CD14-positive monocyte (primary cell): Measurements from ENCODE around the gene STARD13. TPM values are rescaled to one million over a fixed set of nuclear protein-coding genes. Genes with fewer than 3 reads are reported as not detected.

ENCODE experiments used
- DNase-seq, 3 donors: peaks; one replicate each; pipeline ENCODE4 v3.0.0-alpha.2; 2011 to 2022
- H2AFZ ChIP-seq: 2 replicates; pipeline ENCODE4 v1.6.0; 2012; ENCODE audit warnings: mild to moderate bottlenecking, low read depth, low read length, inconsistent platforms; ENCODE audit not compliant: insufficient read depth, poor library complexity, severe bottlenecking
- H3K27ac ChIP-seq, 2 donors: 1 replicate in 1 of 2; 2 replicates in 1 of 2; pipeline ENCODE4 v1.5.1; 2012 to 2013; ENCODE audit warnings: low read length in 2 of 2, control low read depth in 1 of 2, inconsistent platforms in 1 of 2, low read depth in 1 of 2, mild to moderate bottlenecking in 1 of 2
- H3K27me3 ChIP-seq, 2 donors: one replicate each; pipeline versions ENCODE4 v1.6.0 to v1.6.1; 2011 to 2013; ENCODE audit warnings: low read length in 2 of 2; ENCODE audit not compliant: control insufficient read depth in 2 of 2, insufficient read depth in 2 of 2
- H3K36me3 ChIP-seq, 2 donors: replicated peaks in 1 of 2; 1 replicate in 1 of 2; 2 replicates in 1 of 2; pipeline versions ENCODE4 v1.5.1 to v1.6.1; 2012 to 2013; ENCODE audit warnings: low read length in 2 of 2, control low read depth in 1 of 2, inconsistent platforms in 1 of 2, mild to moderate bottlenecking in 1 of 2; ENCODE audit not compliant: insufficient read depth in 2 of 2, control insufficient read depth in 1 of 2
- H3K4me1 ChIP-seq, 2 donors: 1 replicate in 1 of 2; 2 replicates in 1 of 2; pipeline versions ENCODE4 v1.5.1 to v1.6.1; 2012 to 2013; ENCODE audit warnings: low read length in 2 of 2, control low read depth in 1 of 2, inconsistent platforms in 1 of 2, mild to moderate bottlenecking in 1 of 2, moderate library complexity in 1 of 2; ENCODE audit not compliant: insufficient read depth in 2 of 2, control insufficient read depth in 1 of 2
- H3K4me2 ChIP-seq: replicated peaks from 2 replicates; pipeline ENCODE3; 2012; ENCODE audit warnings: low read length, moderate library complexity, mild to moderate bottlenecking; ENCODE audit not compliant: poor library complexity, severe bottlenecking; ENCODE audit errors: extremely low read depth
- H3K4me3 ChIP-seq, 3 experiments: fragments of 200-600 bp in 1 of 3; sonication (generic) in 1 of 3; replicated peaks in 1 of 3; 1 replicate in 2 of 3; 2 replicates in 1 of 3; pipeline ENCODE4 v1.5.1; 2011 to 2013; ENCODE audit warnings: low read length in 3 of 3, mild to moderate bottlenecking in 3 of 3, control low read depth in 2 of 3, low read depth in 2 of 3, inconsistent platforms in 1 of 3, moderate library complexity in 1 of 3
- H3K79me2 ChIP-seq: 2 replicates; pipeline ENCODE4 v1.6.0; 2012; ENCODE audit warnings: mild to moderate bottlenecking, control low read depth, inconsistent platforms, low read length, moderate library complexity; ENCODE audit not compliant: insufficient read depth
- H3K9ac ChIP-seq: 2 replicates; pipeline ENCODE4 v1.6.0; 2017; ENCODE audit warnings: low read length, mild to moderate bottlenecking; ENCODE audit not compliant: insufficient read depth, poor library complexity, severe bottlenecking
- H3K9me3 ChIP-seq, 2 donors: replicated peaks in 1 of 2; 1 replicate in 1 of 2; 2 replicates in 1 of 2; pipeline versions ENCODE4 v1.5.1 to v1.6.1; 2012 to 2013; ENCODE audit warnings: low read length in 2 of 2, control low read depth in 1 of 2; ENCODE audit not compliant: control insufficient read depth in 1 of 2, insufficient read depth in 1 of 2
- H4K20me1 ChIP-seq: 2 replicates; pipeline ENCODE4 v1.6.0; 2012; ENCODE audit warnings: mild to moderate bottlenecking, low read length, control low read depth, moderate library complexity; ENCODE audit not compliant: insufficient read depth
- H3K27ac Mint-ChIP-seq, 7 donors: one replicate each; pipeline ENCODE4 v1.8.0; 2020; ENCODE audit warnings: mild to moderate bottlenecking in 7 of 7, mixed read lengths in 7 of 7, moderate library complexity in 6 of 7, inconsistent platforms in 2 of 7
- H3K27me3 Mint-ChIP-seq, 3 donors: one replicate each; pipeline ENCODE4 v1.8.0; 2021 to 2022; ENCODE audit warnings: low read depth in 3 of 3, mild to moderate bottlenecking in 3 of 3, mixed read lengths in 3 of 3, moderate library complexity in 3 of 3, inconsistent platforms in 1 of 3
- H3K36me3 Mint-ChIP-seq, 2 donors: one replicate each; pipeline ENCODE4 v1.8.0; 2020; ENCODE audit warnings: mixed read lengths in 2 of 2, inconsistent platforms in 1 of 2, mild to moderate bottlenecking in 1 of 2
- H3K4me1 Mint-ChIP-seq: one replicate; pipeline ENCODE4 v1.8.0; 2020; ENCODE audit warnings: mild to moderate bottlenecking, mixed read lengths
- H3K4me3 Mint-ChIP-seq, 2 donors: one replicate each; pipeline ENCODE4 v1.8.0; 2020; ENCODE audit warnings: mild to moderate bottlenecking in 2 of 2, mixed read lengths in 2 of 2, moderate library complexity in 1 of 2
- H3K9me3 Mint-ChIP-seq, 7 donors: one replicate each; pipeline ENCODE4 v1.8.0; 2020 to 2022; ENCODE audit warnings: mixed read lengths in 7 of 7, mild to moderate bottlenecking in 6 of 7, moderate library complexity in 6 of 7, inconsistent platforms in 2 of 7
- CTCF ChIP-seq: fragments of 200-600 bp; IDR thresholded peaks from one replicate; pipeline ENCODE4 v1.8.0; 2022; ENCODE audit warnings: antibody characterized with exemption, mild to moderate bottlenecking
- WGBS: methylation state at CpG from one replicate; pipeline ENCODE4 v1.1.5; 2013; ENCODE audit warnings: missing lambda C conversion rate; ENCODE audit not compliant: insufficient coverage; 5-methylcytosine and 5-hydroxymethylcytosine counted together
- intact Hi-C, 2 donors: fragments of 100-400 bp; cut with micrococcal nuclease; formaldehyde crosslinking; loops; one replicate each; pipeline versions ENCODE4 v1.15.0 to v1.15.1; 2023
- polyA plus RNA-seq, 3 donors: library from polyadenylated mRNA; depleted of rRNA in 1 of 3; unstranded in 2 of 3; stranded (reverse) in 1 of 3; fragments of 300-500 nt in 2 of 3; fragments of >200 nt in 1 of 3; fragmentation: Illumina TruSeq in 2 of 3; gene quantifications; 1 replicate in 2 of 3; 2 replicates in 1 of 3; pipeline ENCODE4 v1.2.3, GENCODE V29; 2012 to 2021

STARD13 gene
- polyA plus RNA-seq, 3 donors = 0.37 to 0.69 (median 0.60) TPM

- Mint-ChIP-seq H3K9me3 (no peaks in the 10 kb centered on the region), H3K27ac (no peak overlapping the region), H3K4me3 (no peak overlapping the region), H3K36me3 (peaks cover 2 to 5% of the 10 kb centered on the region in 2 donors), H3K4me1 (peaks cover 11% of the 10 kb centered on the region), H3K27me3 (peaks cover 0 to 1% (median 0%) of the 10 kb centered on the region in 3 donors)
- Histone ChIP-seq H3K27me3 (no peaks in the 10 kb centered on the region), H3K9ac (no peak overlapping the region), H3K27ac (no peak overlapping the region), H3K9me3 (no peaks in the 10 kb centered on the region), H3K4me1 (peaks cover 5 to 6% of the 10 kb centered on the region in 2 donors), H3K4me3 (no peak overlapping the region), H3K36me3 (no peaks in the 10 kb centered on the region), H3K4me2 (no peak overlapping the region), H4K20me1 (no peaks in the 10 kb centered on the region), H2AFZ (no peak overlapping the region), H3K79me2 (no peaks in the 10 kb centered on the region)
- DNase-seq = no peak
- no peak for TF ChIP-seq CTCF
- intact Hi-C loops = no loop called here
- 100% methylated on average over 2 of the region's 2 CpGs for whole genome bisulfite sequencing
Measured at GRCh38 chr13:33116321-33117010, 169.1 kb downstream of the STARD13 start.

DNA sequence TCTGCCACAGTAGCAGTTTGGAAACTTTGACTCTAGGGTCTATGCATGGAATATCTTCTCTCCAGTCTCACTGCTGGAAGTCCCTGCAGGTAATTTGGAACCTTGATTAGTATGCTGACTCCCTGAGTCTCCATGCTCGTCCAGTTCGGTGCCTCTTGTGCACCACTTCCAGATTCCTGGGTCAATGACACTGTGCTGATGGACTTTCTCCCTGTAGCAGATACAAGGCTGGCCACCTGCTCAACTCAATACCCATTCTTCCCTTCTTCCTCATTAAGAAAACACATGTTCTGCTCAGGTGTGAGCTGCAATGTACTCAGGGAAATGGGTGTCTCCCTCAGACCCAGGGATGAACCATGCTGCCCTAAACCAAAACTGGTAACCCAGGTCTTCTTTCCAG, 170.3 kb downstream of the STARD13 start:
- TF ChIP-seq CTCF = no peak
- peaks cover 23% of the 10 kb centered on the region for H3K4me1 Mint-ChIP-seq

More for the DNA sequence above, 170.3 kb downstream of the STARD13 start:
- no peak for DNase-seq
- Histone ChIP-seq H4K20me1 (no peaks in the 10 kb centered on the region), H3K4me1 (peaks cover 17 to 18% of the 10 kb centered on the region in 2 donors), H3K27ac (no peak overlapping the region), H3K79me2 (no peaks in the 10 kb centered on the region), H3K9ac (no peak overlapping the region), H3K27me3 (no peaks in the 10 kb centered on the region), H2AFZ (no peak overlapping the region), H3K36me3 (no peaks in the 10 kb centered on the region), H3K9me3 (no peaks in the 10 kb centered on the region), H3K4me3 (no peak overlapping the region), H3K4me2 (no peak overlapping the region)
- Mint-ChIP-seq H3K36me3 (peaks cover 2 to 5% of the 10 kb centered on the region in 2 donors), H3K4me3 (no peak overlapping the region), H3K27me3 (peaks cover 0 to 1% (median 0%) of the 10 kb centered on the region in 3 donors), H3K9me3 (no peaks in the 10 kb centered on the region), H3K27ac (peak overlapping the region in 2 of 7 donors; percentile 18 to 48)
- WGBS = 100% methylated on average over 2 of the region's 2 CpGs
- intact Hi-C loops = no loop called here
